ENCODE data around the gene FAM89B.

DNA sequence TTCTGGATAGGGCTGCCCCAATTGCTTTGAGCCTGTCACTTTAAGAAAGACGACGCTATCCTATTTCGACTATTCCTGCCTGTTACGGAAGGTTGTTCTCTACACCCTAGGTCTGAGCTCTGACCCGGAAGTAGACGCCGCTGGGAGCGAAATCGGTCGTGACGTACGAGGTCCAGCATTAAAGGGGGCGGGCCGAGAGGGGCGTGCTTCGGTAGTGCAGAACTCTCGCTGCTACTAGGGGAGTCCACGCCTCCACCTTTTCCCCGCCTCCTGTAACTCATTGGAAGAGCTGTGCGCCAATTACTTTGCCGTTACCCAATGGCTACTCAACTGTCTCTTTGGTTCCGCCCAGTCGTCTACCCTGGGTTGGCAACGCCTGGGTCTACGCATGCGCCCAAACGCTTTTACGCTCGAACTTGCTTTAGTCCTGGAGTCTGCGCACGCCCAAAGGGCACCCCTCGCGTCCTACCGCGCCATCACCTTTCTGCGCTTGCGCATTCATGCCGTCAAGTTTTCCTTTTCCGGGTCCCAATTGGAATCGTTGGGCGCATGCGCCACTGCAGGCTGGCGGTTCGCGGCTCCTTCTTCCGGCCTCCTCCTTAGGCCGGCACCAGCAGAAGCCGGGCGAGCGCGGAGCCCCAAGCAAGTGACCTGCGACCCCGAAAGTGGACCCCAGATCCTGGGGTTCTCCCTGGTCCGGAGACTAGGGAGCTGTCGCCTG, 43.1 kb downstream of the FAM89B start, which contains the start of gene PCNX3:
- TF ChIP-seq, protein P1, sequence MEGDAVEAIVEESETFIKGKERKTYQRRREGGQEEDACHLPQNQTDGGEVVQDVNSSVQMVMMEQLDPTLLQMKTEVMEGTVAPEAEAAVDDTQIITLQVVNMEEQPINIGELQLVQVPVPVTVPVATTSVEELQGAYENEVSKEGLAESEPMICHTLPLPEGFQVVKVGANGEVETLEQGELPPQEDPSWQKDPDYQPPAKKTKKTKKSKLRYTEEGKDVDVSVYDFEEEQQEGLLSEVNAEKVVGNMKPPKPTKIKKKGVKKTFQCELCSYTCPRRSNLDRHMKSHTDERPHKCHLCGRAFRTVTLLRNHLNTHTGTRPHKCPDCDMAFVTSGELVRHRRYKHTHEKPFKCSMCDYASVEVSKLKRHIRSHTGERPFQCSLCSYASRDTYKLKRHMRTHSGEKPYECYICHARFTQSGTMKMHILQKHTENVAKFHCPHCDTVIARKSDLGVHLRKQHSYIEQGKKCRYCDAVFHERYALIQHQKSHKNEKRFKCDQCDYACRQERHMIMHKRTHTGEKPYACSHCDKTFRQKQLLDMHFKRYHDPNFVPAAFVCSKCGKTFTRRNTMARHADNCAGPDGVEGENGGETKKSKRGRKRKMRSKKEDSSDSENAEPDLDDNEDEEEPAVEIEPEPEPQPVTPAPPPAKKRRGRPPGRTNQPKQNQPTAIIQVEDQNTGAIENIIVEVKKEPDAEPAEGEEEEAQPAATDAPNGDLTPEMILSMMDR (IDR thresholded peaks at IDR 0.05): peak in 1 of 6 experiments; percentile 28
- peak; percentile 59 to 80 for TF ChIP-seq POLR2AphosphoS5 (IDR thresholded peaks at IDR 0.05)
- TF ChIP-seq EP300 (IDR thresholded peaks at IDR 0.05): no peak
- TF ChIP-seq POLR2A (IDR thresholded peaks at IDR 0.05): peak in 3 of 4 donors; percentile 25 to 75 (median 57)
